Keratinocyte (primary cell): Measurements from ENCODE around the gene ANKRD17. TPM values are rescaled to one million over a fixed set of nuclear protein-coding genes. Genes with fewer than 3 reads are reported as not detected.

Experiments
- DNase-seq: peaks from one replicate; pipeline ENCODE4 v3.0.0-alpha.2; 2011; ENCODE audit warnings: low read depth, missing footprints, low spot score
- FAIRE-seq: peaks from 2 replicates; lab custom pipeline; 2011; peaks lifted over from hg19 to GRCh38; lab: Jason Lieb, UNC
- H2AFZ ChIP-seq: 2 replicates; pipeline ENCODE4 v1.6.0; 2012; ENCODE audit warnings: low read length, control low read depth, inconsistent platforms; ENCODE audit not compliant: control insufficient read depth
- H3K27ac ChIP-seq: 2 replicates; pipeline ENCODE4 v1.5.1; 2011; ENCODE audit warnings: low read length; ENCODE audit not compliant: control insufficient read depth, insufficient read depth
- H3K27me3 ChIP-seq: 3 replicates; pipeline ENCODE4 v1.6.0; 2011; ENCODE audit warnings: low read length; ENCODE audit not compliant: control insufficient read depth, insufficient read depth; ENCODE audit errors: extremely low read depth
- H3K36me3 ChIP-seq, 2 experiments: 2 replicates in 1 of 2; 3 replicates in 1 of 2; pipeline ENCODE4 v1.5.1; 2011; ENCODE audit warnings: low read length in 2 of 2, mild to moderate bottlenecking in 1 of 2; ENCODE audit not compliant: control insufficient read depth in 2 of 2, insufficient read depth in 2 of 2; ENCODE audit errors: extremely low read depth in 1 of 2
- H3K4me1 ChIP-seq: 3 replicates; pipeline ENCODE4 v1.5.1; 2011; ENCODE audit warnings: low read length; ENCODE audit not compliant: control insufficient read depth, insufficient read depth; ENCODE audit errors: extremely low read depth
- H3K4me2 ChIP-seq: 3 replicates; pipeline ENCODE4 v1.6.0; 2011; ENCODE audit warnings: low read depth, low read length; ENCODE audit not compliant: control insufficient read depth, insufficient read depth; ENCODE audit errors: extremely low read depth
- H3K4me3 ChIP-seq, 3 experiments: fragments of 200-600 bp in 1 of 3; sonication (generic) in 1 of 3; 2 replicates in 2 of 3; 3 replicates in 1 of 3; pipeline ENCODE4 v1.5.1; 2011 to 2016; ENCODE audit warnings: low read length in 3 of 3, mild to moderate bottlenecking in 3 of 3, control low read depth in 2 of 3, inconsistent platforms in 1 of 3, low read depth in 1 of 3, mixed read lengths in 1 of 3, mixed run types in 1 of 3, moderate library complexity in 1 of 3; ENCODE audit not compliant: control insufficient read depth in 2 of 3, insufficient read depth in 2 of 3; ENCODE audit errors: extremely low read depth in 1 of 3
- H3K79me2 ChIP-seq: 2 replicates; pipeline ENCODE4 v1.6.0; 2012; ENCODE audit warnings: low read length; ENCODE audit not compliant: control insufficient read depth, insufficient read depth
- H3K9ac ChIP-seq: 3 replicates; pipeline ENCODE4 v1.6.0; 2011; ENCODE audit warnings: low read length; ENCODE audit not compliant: control insufficient read depth, insufficient read depth; ENCODE audit errors: extremely low read depth
- H3K9me1 ChIP-seq: 3 replicates; pipeline ENCODE4 v1.6.0; 2011; ENCODE audit warnings: low read length; ENCODE audit not compliant: control insufficient read depth, insufficient read depth; ENCODE audit errors: extremely low read depth
- H3K9me3 ChIP-seq: 2 replicates; pipeline ENCODE4 v1.5.1; 2012; ENCODE audit warnings: low read depth, low read length; ENCODE audit not compliant: control insufficient read depth
- H4K20me1 ChIP-seq: 3 replicates; pipeline ENCODE4 v1.6.0; 2011; ENCODE audit warnings: low read length; ENCODE audit not compliant: control insufficient read depth, insufficient read depth; ENCODE audit errors: extremely low read depth
- EZH2 ChIP-seq: IDR thresholded peaks from one replicate; pipeline ENCODE4 v1.6.1; 2012; ENCODE audit warnings: inconsistent platforms, mild to moderate bottlenecking, low read length, moderate library complexity
- dilution Hi-C: fragments of 300-500 bp; cut with MboI; formaldehyde crosslinking; loops from one replicate; pipeline ENCODE4 v1.7.0; 2020; ENCODE audit warnings: low sequenced_read_pairs; ENCODE audit not compliant: extremely low pct_ligation_motif_present
- polyA plus RNA-seq, 5 experiments: library from polyadenylated mRNA; depleted of rRNA in 3 of 5; stranded (reverse) in 3 of 5; stranded (forward) in 1 of 5; unstranded in 1 of 5; fragments of >200 nt; gene quantifications; 1 replicate in 1 of 5; 2 replicates in 3 of 5; 3 replicates in 1 of 5; pipeline versions ENCODE4 v1.2.1 to v1.2.3, GENCODE V29; 2011 to 2012; ENCODE audit warnings: missing spikeins in 2 of 5, low read depth in 1 of 5, low replicate concordance in 1 of 5
- TF ChIP-seq, protein P1 (sequence below), 3 experiments: IDR thresholded peaks in 1 of 3; conservative IDR thresholded peaks in 1 of 3; optimal IDR thresholded peaks in 1 of 3; 2 replicates in 2 of 3; 3 replicates in 1 of 3; pipeline versions ENCODE3 to v1.5.1; 2011; ENCODE audit warnings: low read length in 3 of 3, mild to moderate bottlenecking in 3 of 3, moderate library complexity in 2 of 3, control low read depth in 1 of 3, inconsistent platforms in 1 of 3; ENCODE audit not compliant: insufficient read depth in 2 of 3; ENCODE audit errors: extremely low read depth in 1 of 3

The ANKRD17 gene
- polyA plus RNA-seq, 1 donor (not counting 4 experiments of a cell fraction or from before 2014, with no cell fraction given), result 51.5 TPM

GRCh38 chr4:73172161-73172560 lies 86.4 kb downstream of the ANKRD17 start:
- peaks cover 3% of the 10 kb centered on the region for H4K20me1 ChIP-seq
- H3K79me2 ChIP-seq, result peaks cover 74% of the 10 kb centered on the region
- no peak overlapping the region for H3K4me3 ChIP-seq
- no peak overlapping the region for H2AFZ ChIP-seq
- DNase-seq (no peak), FAIRE-seq (no peak)
- H3K4me2 ChIP-seq, result no peak overlapping the region
- no peak overlapping the region for H3K9ac ChIP-seq
- TF ChIP-seq, protein P1, sequence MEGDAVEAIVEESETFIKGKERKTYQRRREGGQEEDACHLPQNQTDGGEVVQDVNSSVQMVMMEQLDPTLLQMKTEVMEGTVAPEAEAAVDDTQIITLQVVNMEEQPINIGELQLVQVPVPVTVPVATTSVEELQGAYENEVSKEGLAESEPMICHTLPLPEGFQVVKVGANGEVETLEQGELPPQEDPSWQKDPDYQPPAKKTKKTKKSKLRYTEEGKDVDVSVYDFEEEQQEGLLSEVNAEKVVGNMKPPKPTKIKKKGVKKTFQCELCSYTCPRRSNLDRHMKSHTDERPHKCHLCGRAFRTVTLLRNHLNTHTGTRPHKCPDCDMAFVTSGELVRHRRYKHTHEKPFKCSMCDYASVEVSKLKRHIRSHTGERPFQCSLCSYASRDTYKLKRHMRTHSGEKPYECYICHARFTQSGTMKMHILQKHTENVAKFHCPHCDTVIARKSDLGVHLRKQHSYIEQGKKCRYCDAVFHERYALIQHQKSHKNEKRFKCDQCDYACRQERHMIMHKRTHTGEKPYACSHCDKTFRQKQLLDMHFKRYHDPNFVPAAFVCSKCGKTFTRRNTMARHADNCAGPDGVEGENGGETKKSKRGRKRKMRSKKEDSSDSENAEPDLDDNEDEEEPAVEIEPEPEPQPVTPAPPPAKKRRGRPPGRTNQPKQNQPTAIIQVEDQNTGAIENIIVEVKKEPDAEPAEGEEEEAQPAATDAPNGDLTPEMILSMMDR (optimal IDR thresholded peaks at IDR 0.05 in 1 of 3, IDR thresholded peaks at IDR 0.05 in 1 of 3, conservative IDR thresholded peaks at IDR 0.05 in 1 of 3; ENCODE audit: extremely low read depth in 1 of 3, insufficient read depth in 2 of 3, low read length in 3 of 3), result no peak
- TF ChIP-seq EZH2, result no peak
- H3K27me3 ChIP-seq, result no peaks in the 10 kb centered on the region
- peaks cover 5% of the 10 kb centered on the region for H3K4me1 ChIP-seq
- H3K9me1 ChIP-seq, result no peaks in the 10 kb centered on the region
- dilution Hi-C loops, result no loop called here
- peaks cover 4 to 14% of the 10 kb centered on the region in 2 experiments for H3K36me3 ChIP-seq
- no peak overlapping the region for H3K27ac ChIP-seq
- no peaks in the 10 kb centered on the region for H3K9me3 ChIP-seq

DNA sequence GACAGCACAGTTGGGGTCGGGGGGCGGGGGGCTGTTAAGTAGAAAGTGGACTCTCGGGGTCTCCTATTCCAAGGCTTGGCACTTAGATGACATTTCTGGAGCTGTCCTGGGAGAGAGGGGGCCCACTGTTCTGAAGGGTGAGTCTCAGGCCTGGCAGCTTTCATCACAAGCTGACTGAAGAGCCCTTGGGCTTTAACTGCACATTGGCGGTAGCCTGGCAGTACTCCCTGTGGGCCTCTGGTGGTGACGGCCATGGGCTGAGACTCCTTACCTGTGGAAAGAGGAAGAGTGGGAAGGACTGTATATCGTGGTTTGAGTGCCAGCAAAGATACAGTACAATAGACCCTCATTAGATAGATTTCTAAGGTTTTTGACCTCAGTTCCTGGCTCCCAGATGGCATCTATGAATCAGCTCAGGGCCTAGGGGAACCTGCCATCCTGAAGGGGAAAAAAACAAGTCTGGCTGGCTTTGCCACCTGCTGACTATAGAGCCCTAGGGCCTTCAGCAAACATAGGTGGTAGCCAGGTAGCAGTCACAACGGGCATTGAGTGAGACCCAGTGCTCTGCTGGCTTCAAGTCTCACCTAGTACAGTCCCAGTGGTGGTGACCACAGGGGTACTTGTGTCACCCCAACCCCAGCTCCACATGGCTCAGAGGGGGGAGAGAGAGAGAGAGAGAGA lies 87.9 kb downstream of the ANKRD17 start:
- Histone ChIP-seq H3K9me1 (no peaks in the 10 kb centered on the region), H3K27ac (no peak overlapping the region), H3K79me2 (peaks cover 71% of the 10 kb centered on the region), H3K4me3 (no peak overlapping the region), H3K27me3 (no peaks in the 10 kb centered on the region), H3K4me1 (peaks cover 5% of the 10 kb centered on the region), H3K9me3 (no peaks in the 10 kb centered on the region), H4K20me1 (peaks cover 3% of the 10 kb centered on the region), H3K9ac (no peak overlapping the region), H2AFZ (no peak overlapping the region), H3K4me2 (no peak overlapping the region), H3K36me3 (peaks cover 7 to 15% of the 10 kb centered on the region in 2 experiments)
- FAIRE-seq (no peak), DNase-seq (no peak)
- TF ChIP-seq, protein P1 (optimal IDR thresholded peaks at IDR 0.05 in 1 of 3, IDR thresholded peaks at IDR 0.05 in 1 of 3, conservative IDR thresholded peaks at IDR 0.05 in 1 of 3; ENCODE audit: extremely low read depth in 1 of 3, insufficient read depth in 2 of 3, low read length in 3 of 3), result no peak
- TF ChIP-seq EZH2, result no peak
- dilution Hi-C loops, result no loop called here
